LNCAP (cell line): ENCODE results near the gene RPL22.

Source experiments
- TF ChIP-seq, protein P1 (sequence below): fragments of 450-650 bp; IDR thresholded peaks from 2 replicates; pipeline ENCODE4 v1.5.1; 2017; ENCODE audit warnings: mild to moderate bottlenecking

Gene RPL22

DNA sequence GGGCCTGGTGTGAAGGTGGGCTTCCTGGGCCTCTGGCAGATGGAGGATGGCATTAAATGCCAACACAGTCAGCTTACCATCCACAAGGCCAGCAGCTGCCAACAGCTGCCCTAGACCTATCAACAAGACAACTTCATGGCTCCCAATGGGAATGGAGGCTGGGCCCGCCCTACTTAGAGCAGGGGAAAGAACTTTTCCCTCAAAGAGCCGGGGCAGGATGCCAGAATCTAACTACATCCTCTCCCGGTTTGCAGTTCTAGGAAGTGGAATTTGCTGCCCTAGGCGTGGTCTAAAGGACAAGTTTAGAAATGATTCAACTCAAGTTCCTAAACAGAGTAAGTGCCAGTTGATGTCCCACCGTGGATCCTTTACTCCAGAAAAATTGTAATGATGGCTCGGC is 23.2 kb upstream of the RPL22 start:
- TF ChIP-seq, protein P1, sequence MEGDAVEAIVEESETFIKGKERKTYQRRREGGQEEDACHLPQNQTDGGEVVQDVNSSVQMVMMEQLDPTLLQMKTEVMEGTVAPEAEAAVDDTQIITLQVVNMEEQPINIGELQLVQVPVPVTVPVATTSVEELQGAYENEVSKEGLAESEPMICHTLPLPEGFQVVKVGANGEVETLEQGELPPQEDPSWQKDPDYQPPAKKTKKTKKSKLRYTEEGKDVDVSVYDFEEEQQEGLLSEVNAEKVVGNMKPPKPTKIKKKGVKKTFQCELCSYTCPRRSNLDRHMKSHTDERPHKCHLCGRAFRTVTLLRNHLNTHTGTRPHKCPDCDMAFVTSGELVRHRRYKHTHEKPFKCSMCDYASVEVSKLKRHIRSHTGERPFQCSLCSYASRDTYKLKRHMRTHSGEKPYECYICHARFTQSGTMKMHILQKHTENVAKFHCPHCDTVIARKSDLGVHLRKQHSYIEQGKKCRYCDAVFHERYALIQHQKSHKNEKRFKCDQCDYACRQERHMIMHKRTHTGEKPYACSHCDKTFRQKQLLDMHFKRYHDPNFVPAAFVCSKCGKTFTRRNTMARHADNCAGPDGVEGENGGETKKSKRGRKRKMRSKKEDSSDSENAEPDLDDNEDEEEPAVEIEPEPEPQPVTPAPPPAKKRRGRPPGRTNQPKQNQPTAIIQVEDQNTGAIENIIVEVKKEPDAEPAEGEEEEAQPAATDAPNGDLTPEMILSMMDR, result no peak

- TF ChIP-seq, protein P1, result no peak
Measured at GRCh38 chr1:6221210-6221784, 21.9 kb upstream of the RPL22 start.

- TF ChIP-seq, protein P1, result no peak
Measured at GRCh38 chr1:6220236-6220635, 20.8 kb upstream of the RPL22 start.

DNA sequence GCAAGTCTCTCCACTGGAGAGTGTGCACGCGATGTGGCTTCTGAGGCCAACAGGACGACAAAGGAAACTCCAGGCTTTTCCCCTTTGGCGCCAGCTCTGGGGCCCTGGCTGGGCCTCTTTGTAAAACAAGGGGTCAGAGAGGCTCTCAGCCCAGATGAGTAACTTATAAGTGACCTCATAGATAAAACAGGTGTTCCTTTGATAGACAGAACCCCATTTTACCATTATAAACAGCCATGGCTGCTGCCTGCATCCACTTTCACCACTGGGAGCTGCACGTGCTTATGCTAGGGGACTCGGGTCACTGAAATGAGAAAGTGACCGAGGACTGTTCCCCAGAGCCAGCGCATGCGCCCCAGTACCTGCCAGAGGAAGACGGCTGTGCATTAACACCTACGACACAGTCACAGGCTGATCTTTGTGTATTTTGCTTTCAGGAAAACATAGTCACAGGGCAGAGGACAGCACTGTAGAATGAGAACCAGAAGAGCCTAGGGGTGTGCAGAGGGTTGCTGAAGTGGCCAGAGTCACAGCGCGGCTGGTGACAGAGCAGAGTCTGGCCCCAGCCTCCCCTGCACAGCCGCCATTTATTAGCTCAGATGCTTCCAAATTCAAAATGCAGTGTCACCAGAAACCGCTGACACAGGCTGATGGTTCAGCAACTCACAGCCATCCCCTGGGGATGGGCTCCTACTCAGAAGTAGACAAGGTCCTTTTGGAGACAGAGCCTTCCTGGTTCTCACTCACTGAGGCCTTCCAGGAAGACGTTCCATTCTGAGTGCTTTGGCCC is 19.2 kb upstream of the RPL22 start:
- TF ChIP-seq, protein P1, result no peak

DNA sequence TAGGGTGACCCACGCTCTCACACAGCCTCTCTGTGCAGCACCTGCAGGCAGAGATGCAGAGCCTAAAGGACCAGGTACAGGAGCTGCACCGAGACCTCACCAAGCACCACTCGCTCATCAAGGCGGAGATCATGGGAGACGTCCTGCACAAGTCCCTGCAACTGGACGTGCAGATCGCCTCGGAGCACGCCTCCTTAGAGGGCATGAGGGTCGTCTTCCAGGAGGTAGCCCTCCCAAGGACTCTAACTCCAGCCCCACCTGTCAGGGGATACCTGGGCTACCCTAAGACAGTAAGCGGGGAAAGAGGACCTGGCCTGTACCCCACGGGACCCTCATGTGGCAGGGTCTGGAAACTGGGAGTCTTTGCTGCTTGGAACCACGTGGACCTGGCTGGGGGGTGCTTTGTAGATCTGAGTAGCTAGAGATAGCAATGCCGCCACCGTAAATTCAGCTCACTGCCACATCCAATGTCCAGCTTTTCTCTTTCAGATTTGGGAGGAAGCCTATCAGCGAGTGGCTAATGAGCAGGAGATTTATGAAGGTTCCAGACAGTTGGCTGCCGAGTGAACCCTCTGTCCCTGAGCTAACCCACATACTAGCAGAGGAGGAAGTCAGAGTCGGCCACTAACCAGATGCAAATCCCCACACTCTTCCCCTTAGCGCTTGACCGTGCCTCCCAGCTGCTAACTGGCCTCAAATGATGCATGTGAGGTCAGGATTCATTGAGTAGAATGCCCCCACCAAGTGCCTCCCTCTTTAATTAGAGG is 13.0 kb upstream of the RPL22 start:
- TF ChIP-seq, protein P1, result no peak

- TF ChIP-seq, protein P1, result no peak
Measured at GRCh38 chr1:6211731-6212130, 12.3 kb upstream of the RPL22 start.

GRCh38 chr1:6210591-6211355 is 11.4 kb upstream of the RPL22 start:
- TF ChIP-seq, protein P1, result no peak
